GM12878 (cell line): ENCODE results near the gene UBASH3A.

ENCODE experiments used
- CREM ChIP-seq: IDR thresholded peaks from 2 replicates; pipeline ENCODE4 v1.6.1; 2014; ENCODE audit warnings: antibody characterized with exemption, low read depth
- MEF2B ChIP-seq: fragments of 450-650 bp; IDR thresholded peaks from 2 replicates; pipeline ENCODE4 v1.6.1; 2018; ENCODE audit warnings: mild to moderate bottlenecking, moderate library complexity; ENCODE audit not compliant: partially characterized antibody, poor library complexity, severe bottlenecking
- MLLT1 ChIP-seq: fragments of 450-650 bp; IDR thresholded peaks from 2 replicates; pipeline ENCODE4 v1.6.1; 2016; ENCODE audit warnings: mild to moderate bottlenecking
- MXI1 ChIP-seq: fragments of 150-350 bp; IDR thresholded peaks from 2 replicates; pipeline ENCODE4 v1.6.1; 2011; ENCODE audit warnings: low read depth, mild to moderate bottlenecking, inconsistent platforms, low read length, improper control_type of control experiment
- NR2C2 ChIP-seq: IDR thresholded peaks from 2 replicates; pipeline ENCODE4 v1.6.1; 2011; ENCODE audit warnings: borderline replicate concordance, low read depth; ENCODE audit not compliant: control insufficient read depth, insufficient read length
- POLR2AphosphoS5 ChIP-seq: IDR thresholded peaks from 2 replicates; pipeline ENCODE4 v1.6.1; 2011; ENCODE audit warnings: mild to moderate bottlenecking, low read length, inconsistent platforms
- REST ChIP-seq: IDR thresholded peaks from 2 replicates; pipeline ENCODE4 v1.6.1; 2012; ENCODE audit warnings: mild to moderate bottlenecking, low read depth, low read length
- RFX5 ChIP-seq: IDR thresholded peaks from 2 replicates; pipeline ENCODE4 v1.6.1; 2011; ENCODE audit warnings: low read depth, low read length, improper control_type of control experiment
- SIN3A ChIP-seq: IDR thresholded peaks from 2 replicates; pipeline ENCODE4 v1.6.1; 2012; ENCODE audit warnings: low read depth, low read length, improper control_type of control experiment
- TAF1 ChIP-seq: IDR thresholded peaks from 2 replicates; pipeline ENCODE4 v1.6.1; 2011; ENCODE audit warnings: mild to moderate bottlenecking, low read depth, low read length, borderline replicate concordance
- WRNIP1 ChIP-seq: IDR thresholded peaks from 2 replicates; pipeline ENCODE4 v1.6.1; 2011; ENCODE audit warnings: low read depth, low read length, improper control_type of control experiment, borderline replicate concordance
- ZZZ3 ChIP-seq: IDR thresholded peaks from 2 replicates; pipeline ENCODE4 v1.6.1; 2011; ENCODE audit warnings: low read depth; ENCODE audit not compliant: control insufficient read depth, insufficient read length
- TF ChIP-seq, protein P1 (sequence below), 3 experiments: IDR thresholded peaks in 2 of 3; conservative IDR thresholded peaks in 1 of 3; 2 replicates each; pipeline ENCODE4 v1.5.1; 2011; ENCODE audit warnings: low read depth in 3 of 3, low read length in 3 of 3, mild to moderate bottlenecking in 3 of 3, control low read depth in 2 of 3, moderate library complexity in 2 of 3, inconsistent platforms in 1 of 3, mixed read lengths in 1 of 3; ENCODE audit not compliant: control insufficient read depth in 2 of 3, insufficient read depth in 1 of 3; ENCODE audit errors: extremely low read depth in 1 of 3

- no peak for TF ChIP-seq NR2C2
- no peak for TF ChIP-seq RFX5
- no peak for TF ChIP-seq ZZZ3
- TF ChIP-seq WRNIP1, result no peak
- no peak for TF ChIP-seq MEF2B
- no peak for TF ChIP-seq MXI1
- TF ChIP-seq, protein P1, sequence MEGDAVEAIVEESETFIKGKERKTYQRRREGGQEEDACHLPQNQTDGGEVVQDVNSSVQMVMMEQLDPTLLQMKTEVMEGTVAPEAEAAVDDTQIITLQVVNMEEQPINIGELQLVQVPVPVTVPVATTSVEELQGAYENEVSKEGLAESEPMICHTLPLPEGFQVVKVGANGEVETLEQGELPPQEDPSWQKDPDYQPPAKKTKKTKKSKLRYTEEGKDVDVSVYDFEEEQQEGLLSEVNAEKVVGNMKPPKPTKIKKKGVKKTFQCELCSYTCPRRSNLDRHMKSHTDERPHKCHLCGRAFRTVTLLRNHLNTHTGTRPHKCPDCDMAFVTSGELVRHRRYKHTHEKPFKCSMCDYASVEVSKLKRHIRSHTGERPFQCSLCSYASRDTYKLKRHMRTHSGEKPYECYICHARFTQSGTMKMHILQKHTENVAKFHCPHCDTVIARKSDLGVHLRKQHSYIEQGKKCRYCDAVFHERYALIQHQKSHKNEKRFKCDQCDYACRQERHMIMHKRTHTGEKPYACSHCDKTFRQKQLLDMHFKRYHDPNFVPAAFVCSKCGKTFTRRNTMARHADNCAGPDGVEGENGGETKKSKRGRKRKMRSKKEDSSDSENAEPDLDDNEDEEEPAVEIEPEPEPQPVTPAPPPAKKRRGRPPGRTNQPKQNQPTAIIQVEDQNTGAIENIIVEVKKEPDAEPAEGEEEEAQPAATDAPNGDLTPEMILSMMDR (IDR thresholded peaks at IDR 0.05 in 2 of 3, conservative IDR thresholded peaks at IDR 0.05 in 1 of 3; ENCODE audit: control insufficient read depth in 2 of 3, extremely low read depth in 1 of 3, insufficient read depth in 1 of 3, low read depth in 3 of 3, low read length in 3 of 3), result no peak
- TF ChIP-seq SIN3A, result no peak
- no peak for TF ChIP-seq MLLT1
- no peak for TF ChIP-seq POLR2AphosphoS5
- no peak for TF ChIP-seq REST
- no peak for TF ChIP-seq TAF1
- no peak for TF ChIP-seq CREM
Observed at GRCh38 chr21:42433946-42434551, 30.3 kb downstream of the UBASH3A start.
